HL-60 (cell line): Measurements from ENCODE around the gene PCDHGA12.

ENCODE experiments used
- CTCF ChIP-seq: IDR thresholded peaks from one replicate; pipeline ENCODE4 v1.5.1; 2011; ENCODE audit warnings: low read length, control low read depth, inconsistent platforms; ENCODE audit not compliant: insufficient read depth
- REST ChIP-seq: IDR thresholded peaks from 2 replicates; pipeline ENCODE4 v1.6.1; 2012; ENCODE audit warnings: low read depth; ENCODE audit not compliant: insufficient replicate concordance

GRCh38 chr5:141411575-141411974, 18.7 kb upstream of the PCDHGA12 start:
- TF ChIP-seq CTCF: no peak
- TF ChIP-seq REST: no peak
